Fibroblast of mammary gland (primary cell): ENCODE results near the gene GLT8D2.

Experiments
- DNase-seq: peaks from one replicate; pipeline ENCODE4 v3.0.0-alpha.2; 2010; ENCODE audit warnings: low read depth
- H3K4me3 ChIP-seq: 2 replicates; pipeline ENCODE4 v1.5.1; 2011; ENCODE audit warnings: low read depth, mild to moderate bottlenecking, low read length, moderate library complexity; ENCODE audit not compliant: control insufficient read depth
- CTCF ChIP-seq: conservative IDR thresholded peaks from 2 replicates; pipeline ENCODE4 v1.5.1; 2011; ENCODE audit warnings: low read depth, low read length, inconsistent platforms; ENCODE audit not compliant: control insufficient read depth, insufficient read depth

The GLT8D2 gene

GRCh38 chr12:104010121-104010520 is 39.9 kb downstream of the GLT8D2 start:
- no peak for TF ChIP-seq CTCF
- H3K4me3 ChIP-seq, result no peak overlapping the region
- no peak for DNase-seq

- TF ChIP-seq CTCF, result no peak
- DNase-seq, result peak; percentile 78
- no peak overlapping the region for H3K4me3 ChIP-seq
Observed at GRCh38 chr12:104006929-104007328, 43.1 kb downstream of the GLT8D2 start.

GRCh38 chr12:104003596-104003995 is 46.4 kb downstream of the GLT8D2 start:
- DNase-seq, result no peak
- no peak overlapping the region for H3K4me3 ChIP-seq
- no peak for TF ChIP-seq CTCF

GRCh38 chr12:104002686-104003085 is 47.3 kb downstream of the GLT8D2 start:
- H3K4me3 ChIP-seq, result no peak overlapping the region
- DNase-seq, result no peak
- TF ChIP-seq CTCF, result no peak

- no peak for DNase-seq
- H3K4me3 ChIP-seq, result no peak overlapping the region
- TF ChIP-seq CTCF, result no peak
Observed at GRCh38 chr12:104000807-104001434, 49.1 kb downstream of the GLT8D2 start.

GRCh38 chr12:103998976-103999375 is 51.0 kb downstream of the GLT8D2 start:
- H3K4me3 ChIP-seq, result no peak overlapping the region
- no peak for TF ChIP-seq CTCF
- no peak for DNase-seq
